ENCODE data around the gene BUD23.

- TF ChIP-seq POLR2A (IDR thresholded peaks at IDR 0.05; ENCODE audit: borderline replicate concordance, extremely low read depth, insufficient read depth, insufficient read length) (no peak), POLR2AphosphoS5 (IDR thresholded peaks at IDR 0.05; ENCODE audit: low read depth, low read length) (no peak), CTCF (IDR thresholded peaks at IDR 0.05 in 2 of 3, conservative IDR thresholded peaks at IDR 0.05 in 1 of 3; ENCODE audit: borderline replicate concordance in 1 of 3, insufficient read depth in 1 of 3, low read depth in 2 of 3, low read length in 2 of 3) (no peak), SRF (IDR thresholded peaks at IDR 0.05; ENCODE audit: low read depth) (no peak), RAD21 (IDR thresholded peaks at IDR 0.05; ENCODE audit: low read depth) (no peak), TCF7L2 (IDR thresholded peaks at IDR 0.05; ENCODE audit: borderline replicate concordance, extremely low read depth, insufficient read depth, insufficient read length) (no peak), EZH2 (IDR thresholded peaks at IDR 0.05) (no peak), MAX (IDR thresholded peaks at IDR 0.05) (no peak), CBX3 (IDR thresholded peaks at IDR 0.05; ENCODE audit: low read depth) (no peak)
Observed at GRCh38 chr7:73735528-73735905, 52.1 kb downstream of the BUD23 start.
